Kidney (tissue), 14 donors: ENCODE results near the gene GFRA4. TPM values are rescaled to one million over a fixed set of nuclear protein-coding genes. Genes with fewer than 3 reads are reported as not detected.
A peak's percentile ranks its signal among the peaks of the same experiment; 100 is the strongest.

Source experiments
- DNase-seq, 5 donors: peaks; one replicate each; pipeline ENCODE4 v3.0.0-alpha.2; 2013 to 2020
- FAIRE-seq: peaks from 2 replicates; lab custom pipeline; 2012; peaks lifted over from hg19 to GRCh38; lab: Jason Lieb, UNC
- H3K27ac ChIP-seq, 2 donors: one replicate each; pipeline ENCODE4 v1.7.0; 2013; ENCODE audit warnings: low read depth in 2 of 2, low read length in 2 of 2, inconsistent platforms in 1 of 2
- H3K27me3 ChIP-seq: one replicate; pipeline ENCODE4 v1.7.1; 2013; ENCODE audit warnings: low read length, inconsistent platforms; ENCODE audit not compliant: control insufficient read depth, insufficient read depth
- H3K36me3 ChIP-seq, 3 donors: one replicate each; pipeline versions ENCODE4 v1.7.0 to v1.7.1; 2013; ENCODE audit warnings: low read length in 3 of 3, control low read depth in 1 of 3, inconsistent platforms in 1 of 3; ENCODE audit not compliant: insufficient read depth in 3 of 3, control insufficient read depth in 2 of 3
- H3K4me1 ChIP-seq, 3 donors: one replicate each; pipeline versions ENCODE4 v1.7.0 to v1.7.1; 2013; ENCODE audit warnings: low read length in 3 of 3, inconsistent platforms in 1 of 3, low read depth in 1 of 3; ENCODE audit not compliant: control insufficient read depth in 2 of 3, insufficient read depth in 2 of 3
- H3K4me3 ChIP-seq, 3 donors: one replicate each; pipeline versions ENCODE4 v1.7.0 to v1.8.1; 2013; ENCODE audit warnings: low read length in 3 of 3, control low read depth in 1 of 3, inconsistent platforms in 1 of 3
- H3K9ac ChIP-seq, 3 donors: one replicate each; pipeline versions ENCODE4 v1.7.0 to v1.7.1; 2013; ENCODE audit warnings: low read length in 3 of 3, control low read depth in 1 of 3, inconsistent platforms in 1 of 3
- H3K9me3 ChIP-seq, 3 donors: one replicate each; pipeline versions ENCODE4 v1.7.0 to v1.7.1; 2013; ENCODE audit warnings: low read length in 3 of 3, control low read depth in 1 of 3, inconsistent platforms in 1 of 3; ENCODE audit not compliant: control insufficient read depth in 2 of 3, insufficient read depth in 1 of 3
- intact Hi-C: fragments of 100-400 bp; cut with DNase I; formaldehyde crosslinking; loops from one replicate; pipeline ENCODE4 v1.11.1; 2022
- polyA plus RNA-seq: library from polyadenylated mRNA; stranded (reverse); fragments of 350-450 nt; fragmentation: Illumina TruSeq; extraction: RNeasy Lipid Tissue Mini Kit (QIAGEN cat#74804); gene quantifications from one replicate; pipeline ENCODE4 v1.2.3, GENCODE V29; 2014; ENCODE audit warnings: low read depth, low replicate concordance; ENCODE audit not compliant: insufficient read depth
- total RNA-seq: library from RNA; stranded (reverse); fragmentation: NEBNext Ultra II Directional; extraction: Animal tissue kit (Norgen Biotek cat#: 25700); gene quantifications from one replicate; pipeline ENCODE4 v1.2.1, GENCODE V29; 2021
- TF ChIP-seq, protein P1 (sequence below): IDR thresholded peaks from 3 replicates; pipeline ENCODE4 v1.5.1; 2012; ENCODE audit warnings: mild to moderate bottlenecking, moderate library complexity, borderline replicate concordance; ENCODE audit not compliant: insufficient read depth; ENCODE audit errors: extremely low read depth
- donor health status: control.
- donor health status: control.
- donor health status: control.
- donor health status: control.
- donor health status: control.
- donor health status: DM: yes; HTN: yes; CAD: no.
- donor health status: Normal renal cell carcinoma (clear cell type).

Gene GFRA4
- total and polyA plus RNA-seq, 2 donors from 2014 or later: 0.56 TPM; not detected in 1

DNA sequence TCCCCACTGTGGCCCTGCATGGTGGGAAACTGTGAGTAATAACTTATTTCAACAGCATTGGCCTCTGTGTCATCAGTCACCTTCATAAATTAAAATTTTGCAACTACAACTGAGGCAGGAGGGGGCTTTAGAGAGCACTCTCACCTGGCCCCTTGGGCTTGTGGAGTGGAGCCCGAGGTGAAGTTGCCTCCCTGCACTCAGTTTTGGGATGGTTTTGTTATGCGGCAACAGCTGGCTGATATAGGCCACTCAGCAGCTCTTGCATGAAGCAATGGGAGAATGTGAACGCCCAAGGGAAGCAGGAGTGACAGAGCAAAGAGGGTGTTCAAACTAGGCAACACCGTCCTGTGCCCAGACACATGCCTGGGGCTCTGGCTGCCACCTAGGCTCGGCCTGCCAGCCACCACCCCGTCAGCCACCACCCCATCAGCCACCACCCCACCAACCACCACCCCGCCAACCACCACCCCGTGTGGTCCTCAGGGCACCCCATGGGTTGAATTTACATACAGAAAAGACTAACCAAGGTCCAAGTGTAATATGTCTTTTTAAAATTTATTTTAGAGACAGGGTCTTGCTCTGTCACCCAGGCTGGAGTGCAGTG lies 4.3 kb upstream of the GFRA4 start:
- intact Hi-C loops: no loop called here
- TF ChIP-seq, protein P1, sequence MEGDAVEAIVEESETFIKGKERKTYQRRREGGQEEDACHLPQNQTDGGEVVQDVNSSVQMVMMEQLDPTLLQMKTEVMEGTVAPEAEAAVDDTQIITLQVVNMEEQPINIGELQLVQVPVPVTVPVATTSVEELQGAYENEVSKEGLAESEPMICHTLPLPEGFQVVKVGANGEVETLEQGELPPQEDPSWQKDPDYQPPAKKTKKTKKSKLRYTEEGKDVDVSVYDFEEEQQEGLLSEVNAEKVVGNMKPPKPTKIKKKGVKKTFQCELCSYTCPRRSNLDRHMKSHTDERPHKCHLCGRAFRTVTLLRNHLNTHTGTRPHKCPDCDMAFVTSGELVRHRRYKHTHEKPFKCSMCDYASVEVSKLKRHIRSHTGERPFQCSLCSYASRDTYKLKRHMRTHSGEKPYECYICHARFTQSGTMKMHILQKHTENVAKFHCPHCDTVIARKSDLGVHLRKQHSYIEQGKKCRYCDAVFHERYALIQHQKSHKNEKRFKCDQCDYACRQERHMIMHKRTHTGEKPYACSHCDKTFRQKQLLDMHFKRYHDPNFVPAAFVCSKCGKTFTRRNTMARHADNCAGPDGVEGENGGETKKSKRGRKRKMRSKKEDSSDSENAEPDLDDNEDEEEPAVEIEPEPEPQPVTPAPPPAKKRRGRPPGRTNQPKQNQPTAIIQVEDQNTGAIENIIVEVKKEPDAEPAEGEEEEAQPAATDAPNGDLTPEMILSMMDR: no peak
- Histone ChIP-seq H3K4me1 (no peaks in the 10 kb centered on the region), H3K27me3 (peaks cover 6% of the 10 kb centered on the region), H3K9me3 (no peaks in the 10 kb centered on the region), H3K4me3 (no peak overlapping the region), H3K36me3 (no peaks in the 10 kb centered on the region), H3K27ac (no peak overlapping the region), H3K9ac (no peak overlapping the region)
- FAIRE-seq: no peak
- DNase-seq: peak in 1 of 5 donors; percentile 47

DNA sequence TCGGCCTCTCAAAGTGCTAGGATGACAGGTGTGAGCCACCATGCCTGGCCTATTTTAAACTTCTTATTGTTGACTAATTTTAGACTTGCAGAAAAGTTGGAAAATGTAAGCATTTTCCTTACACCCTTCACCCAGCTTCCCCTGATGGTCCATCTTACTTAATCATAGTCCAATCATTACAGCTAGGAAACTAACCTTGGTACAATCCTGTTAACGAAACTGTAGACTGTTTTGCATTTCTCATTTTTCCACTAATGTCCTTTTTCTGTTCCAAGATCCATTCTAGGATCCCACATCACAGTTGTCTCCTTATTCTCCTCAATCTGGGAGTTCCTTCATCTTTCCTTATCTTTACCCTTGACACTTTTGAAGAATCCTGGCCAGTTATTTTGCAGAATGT lies 659 bp upstream of the GFRA4 start:
- FAIRE-seq (no peak), DNase-seq (no peak)
- H3K9ac ChIP-seq: no peak overlapping the region
- H3K9me3 ChIP-seq: no peaks in the 10 kb centered on the region
- H3K4me1 ChIP-seq: no peaks in the 10 kb centered on the region
- intact Hi-C loops: no loop called here
- TF ChIP-seq, protein P1: no peak
- no peaks in the 10 kb centered on the region for H3K36me3 ChIP-seq
- H3K27me3 ChIP-seq: peaks cover 9% of the 10 kb centered on the region
- H3K27ac ChIP-seq: no peak overlapping the region
- no peak overlapping the region for H3K4me3 ChIP-seq

DNA sequence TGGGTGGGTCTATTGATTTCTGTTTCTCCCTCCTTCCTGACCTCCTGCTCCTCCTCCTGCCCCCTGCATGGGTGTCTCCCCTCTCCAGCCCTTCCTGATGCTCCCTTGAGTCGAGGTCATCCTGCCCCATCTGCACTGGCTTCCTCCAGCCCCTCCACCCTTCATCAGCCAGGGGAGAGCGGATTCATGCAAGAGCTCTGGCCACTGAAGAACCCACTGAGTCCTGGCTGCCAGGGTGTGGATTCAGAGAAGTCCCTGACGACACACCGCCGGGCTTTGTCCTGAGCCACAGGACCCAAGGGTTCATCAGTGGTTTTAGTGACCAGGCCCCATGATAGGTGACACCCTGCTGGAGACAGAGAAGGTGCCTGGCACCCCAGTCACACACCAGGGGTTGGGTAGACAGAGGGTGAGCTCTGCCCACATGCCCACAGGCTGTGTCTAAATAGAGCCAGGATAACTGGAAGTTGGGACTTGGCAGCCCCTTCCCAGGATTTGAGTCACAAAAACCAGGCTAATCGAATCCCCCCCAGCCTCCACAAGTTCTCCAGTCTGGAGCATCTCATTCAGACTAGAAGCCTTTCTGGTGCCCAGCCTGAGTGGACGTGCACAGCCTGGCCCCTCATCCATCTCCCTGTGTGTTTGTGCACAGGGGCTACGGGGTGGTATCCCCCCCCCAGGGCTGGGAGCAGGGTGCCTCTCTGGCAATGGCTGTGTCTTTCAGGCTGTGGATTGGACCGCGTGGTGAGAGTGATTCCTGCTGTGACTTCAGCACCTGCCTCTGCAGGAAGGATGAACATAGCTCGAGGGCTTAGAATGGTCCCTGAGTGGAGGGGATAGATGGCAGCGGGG lies 1.2 kb downstream of the GFRA4 start:
- Histone ChIP-seq H3K36me3 (no peaks in the 10 kb centered on the region), H3K27me3 (peaks cover 9% of the 10 kb centered on the region), H3K9me3 (no peaks in the 10 kb centered on the region), H3K4me3 (no peak overlapping the region), H3K27ac (no peak overlapping the region), H3K4me1 (no peaks in the 10 kb centered on the region), H3K9ac (no peak overlapping the region)
- FAIRE-seq (no peak), DNase-seq (peak in 2 of 5 donors; percentile 45 to 64)
- TF ChIP-seq, protein P1: no peak
- intact Hi-C loops: no loop called here
